GM23338 (cell line): ENCODE measurements around the gene FHIT.

ENCODE experiments used
- CTCF ChIP-seq, 2 experiments: fragments of 200-600 bp in 1 of 2; sonication (generic) in 1 of 2; conservative IDR thresholded peaks; 2 replicates each; pipeline versions ENCODE4 v1.5.1 to v1.6.1; 2016 to 2017; ENCODE audit warnings: antibody characterized with exemption in 2 of 2, low read depth in 2 of 2, mild to moderate bottlenecking in 2 of 2, moderate library complexity in 1 of 2
- EZH2phosphoT487 ChIP-seq: fragments of 200-600 bp; sonication (generic); IDR thresholded peaks from one replicate; pipeline ENCODE4 v1.8.1; 2018; ENCODE audit warnings: antibody characterized with exemption; ENCODE audit not compliant: unreplicated experiment
- POLR2AphosphoS5 ChIP-seq: IDR thresholded peaks from 2 replicates; pipeline ENCODE4 v1.6.1; 2016; ENCODE audit warnings: antibody characterized with exemption, low read depth
- REST ChIP-seq: IDR thresholded peaks from one replicate; pipeline ENCODE4 v1.6.1; 2018; ENCODE audit warnings: antibody characterized with exemption; ENCODE audit not compliant: unreplicated experiment
- ZNF331 ChIP-seq: fragments of 250-450 bp; sonication (Bioruptor Pico); IDR thresholded peaks from 2 replicates; pipeline ENCODE4 v1.5.0; 2020; ENCODE audit warnings: low read depth, mild to moderate bottlenecking, moderate library complexity

- TF ChIP-seq CTCF (conservative IDR thresholded peaks at IDR 0.05; ENCODE audit: low read depth in 2 of 2), result no peak
- no peak for TF ChIP-seq EZH2phosphoT487
- TF ChIP-seq ZNF331 (CRISPR knock-in tag), result no peak
- TF ChIP-seq POLR2AphosphoS5, result no peak
- no peak for TF ChIP-seq REST
These were observed 862.5 kb downstream of the FHIT start for GRCh38 chr3:60388731-60389130.
